ENCODE measurements around the gene THOC6. TPM values are rescaled to one million over a fixed set of nuclear protein-coding genes. Genes with fewer than 3 reads are reported as not detected.

The THOC6 gene
- total RNA-seq, 2 donors from 2014 or later, result 27.4 to 45.8 TPM

- H3K27ac ChIP-seq, result no peak overlapping the region
- H3K36me3 ChIP-seq, result no peaks in the 10 kb centered on the region
- H3K4me3 ChIP-seq, result no peak overlapping the region
- H3K9ac ChIP-seq (ENCODE audit: low read depth in 2 of 2, low read length in 2 of 2), result no peak overlapping the region
- H3K9me3 ChIP-seq, result no peaks in the 10 kb centered on the region
- TF ChIP-seq, protein P1, sequence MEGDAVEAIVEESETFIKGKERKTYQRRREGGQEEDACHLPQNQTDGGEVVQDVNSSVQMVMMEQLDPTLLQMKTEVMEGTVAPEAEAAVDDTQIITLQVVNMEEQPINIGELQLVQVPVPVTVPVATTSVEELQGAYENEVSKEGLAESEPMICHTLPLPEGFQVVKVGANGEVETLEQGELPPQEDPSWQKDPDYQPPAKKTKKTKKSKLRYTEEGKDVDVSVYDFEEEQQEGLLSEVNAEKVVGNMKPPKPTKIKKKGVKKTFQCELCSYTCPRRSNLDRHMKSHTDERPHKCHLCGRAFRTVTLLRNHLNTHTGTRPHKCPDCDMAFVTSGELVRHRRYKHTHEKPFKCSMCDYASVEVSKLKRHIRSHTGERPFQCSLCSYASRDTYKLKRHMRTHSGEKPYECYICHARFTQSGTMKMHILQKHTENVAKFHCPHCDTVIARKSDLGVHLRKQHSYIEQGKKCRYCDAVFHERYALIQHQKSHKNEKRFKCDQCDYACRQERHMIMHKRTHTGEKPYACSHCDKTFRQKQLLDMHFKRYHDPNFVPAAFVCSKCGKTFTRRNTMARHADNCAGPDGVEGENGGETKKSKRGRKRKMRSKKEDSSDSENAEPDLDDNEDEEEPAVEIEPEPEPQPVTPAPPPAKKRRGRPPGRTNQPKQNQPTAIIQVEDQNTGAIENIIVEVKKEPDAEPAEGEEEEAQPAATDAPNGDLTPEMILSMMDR (IDR thresholded peaks at IDR 0.05), result no peak
- no peaks in the 10 kb centered on the region for H3K27me3 ChIP-seq
- DNase-seq, result no peak
- no peaks in the 10 kb centered on the region for H3K4me1 ChIP-seq
- intact Hi-C loops (cut with DNase I), result no loop called here
These were observed 31.3 kb upstream of the THOC6 start for GRCh38 chr16:2992383-2993081.

DNA sequence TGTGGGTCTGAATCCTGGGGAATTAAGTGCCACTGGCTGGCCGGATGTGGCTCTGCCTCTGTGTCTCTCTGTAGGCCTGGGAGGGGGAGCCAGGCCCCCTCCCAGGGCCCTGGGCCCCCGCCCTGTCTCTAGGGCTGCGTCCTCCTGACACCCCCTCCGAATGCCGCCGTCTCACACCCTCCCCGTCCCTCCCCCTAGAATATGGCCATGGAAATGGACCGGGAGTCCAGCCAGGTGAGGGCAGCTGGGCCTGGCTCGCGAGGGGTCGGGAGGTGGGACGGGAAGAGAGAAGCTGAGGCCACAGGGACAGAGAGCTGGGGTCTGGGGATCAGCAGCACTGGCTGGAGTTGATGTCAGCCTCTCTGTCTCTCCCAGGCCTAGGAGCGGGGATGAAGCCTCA, 27.5 kb upstream of the THOC6 start:
- Histone ChIP-seq H3K27me3 (no peaks in the 10 kb centered on the region), H3K27ac (no peak overlapping the region), H3K36me3 (no peaks in the 10 kb centered on the region), H3K4me3 (no peak overlapping the region), H3K4me1 (no peaks in the 10 kb centered on the region), H3K9ac (ENCODE audit: low read depth in 2 of 2, low read length in 2 of 2) (no peak overlapping the region), H3K9me3 (no peaks in the 10 kb centered on the region)
- intact Hi-C loops (cut with DNase I), result no loop called here
- DNase-seq, result no peak
- TF ChIP-seq, protein P1 (IDR thresholded peaks at IDR 0.05), result no peak

GRCh38 chr16:2999929-3000328, 23.9 kb upstream of the THOC6 start:
- intact Hi-C loops (cut with DNase I), result no loop called here
- Histone ChIP-seq H3K27me3 (no peaks in the 10 kb centered on the region), H3K4me3 (no peak overlapping the region), H3K27ac (no peak overlapping the region), H3K9me3 (no peaks in the 10 kb centered on the region), H3K4me1 (no peaks in the 10 kb centered on the region), H3K36me3 (no peaks in the 10 kb centered on the region), H3K9ac (ENCODE audit: low read depth in 2 of 2, low read length in 2 of 2) (no peak overlapping the region)
- no peak for DNase-seq
- TF ChIP-seq, protein P1 (IDR thresholded peaks at IDR 0.05), result no peak

- intact Hi-C loops (cut with DNase I), result no loop called here
- no peak overlapping the region for H3K27ac ChIP-seq
- H3K36me3 ChIP-seq, result no peaks in the 10 kb centered on the region
- no peaks in the 10 kb centered on the region for H3K9me3 ChIP-seq
- H3K9ac ChIP-seq (ENCODE audit: low read depth in 2 of 2, low read length in 2 of 2), result no peak overlapping the region
- no peaks in the 10 kb centered on the region for H3K27me3 ChIP-seq
- DNase-seq, result no peak
- no peak overlapping the region for H3K4me3 ChIP-seq
- H3K4me1 ChIP-seq, result no peaks in the 10 kb centered on the region
- TF ChIP-seq, protein P1 (IDR thresholded peaks at IDR 0.05), result no peak
These were observed 23.3 kb upstream of the THOC6 start for GRCh38 chr16:3000540-3000939.

DNA sequence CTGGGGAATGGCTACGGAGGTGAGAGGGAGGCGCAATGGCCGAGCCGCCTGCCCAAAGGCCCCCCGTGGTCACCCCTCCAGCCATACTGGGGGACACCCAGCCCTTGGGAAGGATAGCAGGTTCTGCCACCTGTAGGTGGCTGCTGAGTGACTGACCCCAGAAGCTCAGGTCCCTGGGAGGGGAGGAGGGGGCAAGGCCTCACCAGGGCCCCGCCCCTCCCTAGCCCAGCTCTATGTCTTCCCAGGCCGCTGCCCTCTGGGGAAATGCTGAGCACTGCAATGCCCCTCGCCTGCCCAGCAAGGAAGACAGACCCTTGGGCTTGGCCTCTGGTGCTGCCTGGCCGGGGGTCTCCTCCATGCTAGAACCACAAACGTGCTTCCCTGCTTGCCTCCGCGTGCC, 22.5 kb upstream of the THOC6 start:
- Histone ChIP-seq H3K27me3 (no peaks in the 10 kb centered on the region), H3K4me3 (no peak overlapping the region), H3K36me3 (no peaks in the 10 kb centered on the region), H3K4me1 (no peaks in the 10 kb centered on the region), H3K9me3 (no peaks in the 10 kb centered on the region), H3K9ac (ENCODE audit: low read depth in 2 of 2, low read length in 2 of 2) (no peak overlapping the region), H3K27ac (no peak overlapping the region)
- intact Hi-C loops (cut with DNase I), result no loop called here
- TF ChIP-seq, protein P1 (IDR thresholded peaks at IDR 0.05), result no peak
- no peak for DNase-seq
